Osteoblast (primary cell): Measurements from ENCODE around the gene LIM2. TPM values are rescaled to one million over a fixed set of nuclear protein-coding genes. Genes with fewer than 3 reads are reported as not detected.
"Not testable (repeated sequence)": the region's sequence is repeated elsewhere in the genome, so short reads cannot be mapped to it uniquely, and the experiment has no call there.

Experiments used
- DNase-seq: peaks from one replicate; pipeline ENCODE4 v3.0.0; 2011; ENCODE audit warnings: low spot score, mixed read lengths; ENCODE audit not compliant: insufficient read length; ENCODE audit errors: missing footprints
- H2AFZ ChIP-seq: 2 replicates; pipeline ENCODE4 v1.6.0; 2011; ENCODE audit warnings: mild to moderate bottlenecking, low read length
- H3K27ac ChIP-seq: 2 replicates; pipeline ENCODE4 v1.5.1; 2011; ENCODE audit warnings: mild to moderate bottlenecking, low read depth, low read length, moderate library complexity
- H3K27me3 ChIP-seq: 2 replicates; pipeline ENCODE4 v1.6.0; 2012; ENCODE audit warnings: mild to moderate bottlenecking, control low read depth, inconsistent platforms, low read length, moderate library complexity; ENCODE audit not compliant: insufficient read depth
- H3K36me3 ChIP-seq: 2 replicates; pipeline ENCODE4 v1.5.1; 2011; ENCODE audit warnings: mild to moderate bottlenecking, low read length, control low read depth, moderate library complexity; ENCODE audit not compliant: insufficient read depth
- H3K4me1 ChIP-seq: 2 replicates; pipeline ENCODE4 v1.5.1; 2011; ENCODE audit warnings: mild to moderate bottlenecking, low read length, control low read depth, moderate library complexity; ENCODE audit not compliant: insufficient read depth
- H3K4me2 ChIP-seq: 2 replicates; pipeline ENCODE4 v1.6.0; 2011; ENCODE audit warnings: mild to moderate bottlenecking, low read length; ENCODE audit not compliant: insufficient read depth
- H3K4me3 ChIP-seq: fragments of 200-600 bp; sonication (generic); 3 replicates; pipeline ENCODE4 v1.5.1; 2012; ENCODE audit warnings: mild to moderate bottlenecking, low read length, inconsistent platforms; ENCODE audit not compliant: insufficient read depth
- H3K79me2 ChIP-seq: 2 replicates; pipeline ENCODE4 v1.6.0; 2012; ENCODE audit warnings: mild to moderate bottlenecking, low read length, control low read depth, inconsistent platforms; ENCODE audit not compliant: insufficient read depth
- H3K9me3 ChIP-seq: 2 replicates; pipeline ENCODE4 v1.5.1; 2011; ENCODE audit warnings: low read depth, low read length, control low read depth
- H4K20me1 ChIP-seq: 2 replicates; pipeline ENCODE4 v1.6.0; 2012; ENCODE audit warnings: mild to moderate bottlenecking, low read length, control low read depth; ENCODE audit not compliant: insufficient read depth
- total RNA-seq: library from RNA; depleted of rRNA; stranded (reverse); fragments of >200 nt; gene quantifications from 2 replicates; pipeline ENCODE4 v1.2.3, GENCODE V29; 2012
- TF ChIP-seq, protein P1 (sequence below): IDR thresholded peaks from 2 replicates; pipeline ENCODE4 v1.5.1; 2011; ENCODE audit warnings: mild to moderate bottlenecking, low read depth, low read length, moderate library complexity; ENCODE audit errors: extremely low read depth

LIM2 gene
- total RNA-seq, 1 donor = not detected

DNA sequence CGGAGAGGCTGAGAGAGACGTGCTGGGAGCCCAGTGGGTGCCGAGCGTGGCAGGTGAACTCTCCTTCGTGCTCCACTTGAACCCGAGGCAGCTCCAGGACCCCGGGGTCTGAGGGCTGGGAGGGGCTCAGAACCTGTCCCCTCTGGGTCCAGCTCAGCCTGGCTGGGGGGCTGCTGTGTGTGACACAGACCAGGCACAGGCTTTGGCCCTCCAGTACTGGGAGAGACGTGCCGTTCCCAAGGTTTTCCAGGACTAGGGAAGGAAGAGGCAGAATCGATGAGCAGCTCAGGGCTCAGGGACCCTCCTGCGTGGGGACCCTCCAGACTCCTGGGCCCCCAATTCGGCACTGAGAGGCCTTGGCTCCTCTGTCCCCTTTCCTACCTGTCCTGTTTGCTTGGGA lies 27.4 kb upstream of the LIM2 start:
- no peaks in the 10 kb centered on the region for H3K27me3 ChIP-seq
- TF ChIP-seq, protein P1, sequence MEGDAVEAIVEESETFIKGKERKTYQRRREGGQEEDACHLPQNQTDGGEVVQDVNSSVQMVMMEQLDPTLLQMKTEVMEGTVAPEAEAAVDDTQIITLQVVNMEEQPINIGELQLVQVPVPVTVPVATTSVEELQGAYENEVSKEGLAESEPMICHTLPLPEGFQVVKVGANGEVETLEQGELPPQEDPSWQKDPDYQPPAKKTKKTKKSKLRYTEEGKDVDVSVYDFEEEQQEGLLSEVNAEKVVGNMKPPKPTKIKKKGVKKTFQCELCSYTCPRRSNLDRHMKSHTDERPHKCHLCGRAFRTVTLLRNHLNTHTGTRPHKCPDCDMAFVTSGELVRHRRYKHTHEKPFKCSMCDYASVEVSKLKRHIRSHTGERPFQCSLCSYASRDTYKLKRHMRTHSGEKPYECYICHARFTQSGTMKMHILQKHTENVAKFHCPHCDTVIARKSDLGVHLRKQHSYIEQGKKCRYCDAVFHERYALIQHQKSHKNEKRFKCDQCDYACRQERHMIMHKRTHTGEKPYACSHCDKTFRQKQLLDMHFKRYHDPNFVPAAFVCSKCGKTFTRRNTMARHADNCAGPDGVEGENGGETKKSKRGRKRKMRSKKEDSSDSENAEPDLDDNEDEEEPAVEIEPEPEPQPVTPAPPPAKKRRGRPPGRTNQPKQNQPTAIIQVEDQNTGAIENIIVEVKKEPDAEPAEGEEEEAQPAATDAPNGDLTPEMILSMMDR = no peak
- no peak overlapping the region for H3K4me2 ChIP-seq
- H3K4me3 ChIP-seq = no peak overlapping the region
- H2AFZ ChIP-seq = no peak overlapping the region
- H3K27ac ChIP-seq = no peak overlapping the region
- H3K4me1 ChIP-seq = no peaks in the 10 kb centered on the region
- no peaks in the 10 kb centered on the region for H3K9me3 ChIP-seq
- no peaks in the 10 kb centered on the region for H3K36me3 ChIP-seq
- no peaks in the 10 kb centered on the region for H3K79me2 ChIP-seq
- DNase-seq = no peak
- no peaks in the 10 kb centered on the region for H4K20me1 ChIP-seq

DNA sequence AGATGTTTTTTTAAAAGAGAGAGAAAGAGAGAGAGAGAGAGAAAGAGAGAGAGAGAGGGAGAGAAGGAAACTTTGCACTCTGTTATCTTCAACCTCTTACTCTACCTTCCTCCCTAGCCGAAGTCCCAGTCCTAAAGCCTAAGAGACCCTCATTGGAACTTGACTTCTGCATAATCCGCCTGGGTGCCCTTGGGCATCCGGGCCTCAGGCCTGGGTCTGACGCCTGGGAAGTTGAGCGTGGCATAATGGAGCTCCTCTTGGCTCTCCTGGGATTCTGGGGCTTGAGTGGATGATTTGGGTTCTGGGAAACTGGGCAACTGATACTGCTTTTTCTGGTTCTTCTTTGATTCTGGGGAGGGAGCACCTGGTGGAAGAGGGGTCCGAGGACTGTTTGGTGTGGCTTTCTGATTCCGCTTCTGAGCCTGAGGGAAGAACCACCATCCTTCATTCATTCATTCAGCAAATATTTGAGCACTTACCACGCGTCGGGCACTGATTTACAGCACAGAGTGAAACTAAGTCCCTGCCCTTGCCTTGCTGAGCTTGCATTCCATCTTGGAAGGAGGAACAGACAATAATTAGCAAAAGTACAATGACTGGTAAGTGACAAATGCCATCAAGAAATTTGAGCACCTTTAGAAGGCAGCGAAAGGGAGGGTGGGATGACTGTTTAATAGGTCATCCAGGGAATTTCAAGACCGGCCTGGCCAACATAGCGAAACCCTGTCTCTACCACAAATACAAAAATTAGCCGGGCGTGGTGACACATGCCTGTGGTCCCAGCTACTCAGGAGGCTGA lies 23.4 kb upstream of the LIM2 start:
- no peaks in the 10 kb centered on the region for H3K79me2 ChIP-seq
- H4K20me1 ChIP-seq = no peaks in the 10 kb centered on the region
- no peaks in the 10 kb centered on the region for H3K9me3 ChIP-seq
- H3K4me3 ChIP-seq = no peak overlapping the region
- TF ChIP-seq, protein P1 = no peak
- no peaks in the 10 kb centered on the region for H3K4me1 ChIP-seq
- no peaks in the 10 kb centered on the region for H3K27me3 ChIP-seq
- no peak overlapping the region for H3K4me2 ChIP-seq
- no peak overlapping the region for H2AFZ ChIP-seq
- H3K27ac ChIP-seq = no peak overlapping the region
- no peaks in the 10 kb centered on the region for H3K36me3 ChIP-seq
- DNase-seq = no peak

DNA sequence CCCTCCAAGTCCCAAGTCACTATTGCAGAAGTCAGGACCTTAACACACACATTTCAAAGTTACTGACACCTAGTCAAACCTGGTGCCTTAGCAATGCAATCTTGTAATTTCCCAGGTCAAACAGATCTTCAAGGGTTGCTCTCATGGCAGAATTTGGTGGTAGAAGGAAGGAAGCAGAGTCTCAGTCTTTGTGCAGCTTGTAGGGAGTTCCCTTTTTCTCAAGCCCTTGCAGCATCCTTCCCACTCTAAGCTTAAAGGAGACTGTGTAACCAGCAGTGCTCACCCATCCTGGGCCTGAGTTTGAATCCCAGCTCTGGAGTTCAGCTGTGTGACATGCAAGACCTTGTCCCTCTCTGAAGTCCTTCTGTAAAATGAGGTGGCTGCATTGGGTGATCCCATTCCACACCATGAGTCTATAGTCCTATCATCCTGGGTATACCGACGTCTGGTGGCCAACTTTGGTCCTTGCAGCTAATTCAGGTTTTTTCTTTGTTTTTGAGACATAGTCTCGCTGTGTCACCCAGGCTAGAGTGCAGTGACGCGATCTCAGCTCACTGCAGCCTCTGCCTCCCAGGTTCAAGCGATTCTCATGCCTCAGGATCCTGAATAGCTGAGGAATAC lies 19.8 kb upstream of the LIM2 start:
- Histone ChIP-seq H3K79me2 (no peaks in the 10 kb centered on the region), H3K4me2 (no peak overlapping the region), H3K4me3 (no peak overlapping the region), H3K36me3 (no peaks in the 10 kb centered on the region), H3K27me3 (no peaks in the 10 kb centered on the region), H3K9me3 (no peaks in the 10 kb centered on the region), H4K20me1 (no peaks in the 10 kb centered on the region), H2AFZ (no peak overlapping the region), H3K4me1 (no peaks in the 10 kb centered on the region), H3K27ac (no peak overlapping the region)
- TF ChIP-seq, protein P1 = peak; percentile 60
- DNase-seq = peak; percentile 90

DNA sequence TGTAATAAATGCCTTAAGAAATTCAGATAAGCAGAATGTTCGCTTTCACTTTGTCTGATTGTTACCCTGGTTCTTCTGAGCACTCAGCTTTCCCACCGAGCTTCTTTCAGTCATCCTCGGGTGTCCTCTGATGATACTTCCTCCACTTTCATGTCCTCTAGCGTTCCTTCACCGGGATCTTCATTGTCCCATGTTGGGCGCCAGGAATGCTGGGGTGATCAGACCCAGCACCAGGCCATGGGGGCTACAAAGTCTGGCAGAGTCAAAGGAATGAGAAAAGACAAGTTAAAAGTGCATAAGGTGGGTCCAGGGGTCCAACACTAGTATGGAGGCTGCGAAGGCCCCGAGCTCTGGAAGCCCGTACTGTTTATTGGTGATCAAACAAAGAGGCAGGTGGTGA lies 14.3 kb upstream of the LIM2 start:
- Histone ChIP-seq H3K4me3 (no peak overlapping the region), H3K27me3 (no peaks in the 10 kb centered on the region), H3K4me1 (no peaks in the 10 kb centered on the region), H4K20me1 (no peaks in the 10 kb centered on the region), H3K4me2 (no peak overlapping the region), H2AFZ (no peak overlapping the region), H3K9me3 (no peaks in the 10 kb centered on the region), H3K79me2 (no peaks in the 10 kb centered on the region), H3K36me3 (no peaks in the 10 kb centered on the region), H3K27ac (no peak overlapping the region)
- TF ChIP-seq, protein P1 = no peak
- DNase-seq = no peak

DNA sequence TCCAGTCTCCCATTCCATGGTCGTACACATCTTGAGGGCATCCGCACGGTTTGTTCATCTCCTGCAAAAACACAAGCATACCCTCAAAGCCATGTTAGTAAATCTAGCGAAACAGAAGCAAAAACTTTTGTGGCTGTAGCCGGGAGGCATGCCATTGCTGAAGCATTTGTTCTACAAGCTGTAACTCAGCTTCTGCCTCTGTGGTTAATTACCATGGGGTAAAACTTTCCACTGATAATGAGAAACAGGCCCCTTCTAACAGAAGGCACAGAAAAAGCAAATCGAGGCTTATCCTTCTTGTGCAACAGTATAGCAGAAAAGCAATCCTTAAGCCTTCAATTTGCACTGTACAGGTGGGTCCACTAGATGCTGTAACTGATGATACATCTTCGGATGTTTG lies 12.2 kb upstream of the LIM2 start:
- not testable (repeated sequence) for H3K36me3 ChIP-seq, H3K79me2 ChIP-seq, H3K4me1 ChIP-seq, H3K4me2 ChIP-seq, H3K4me3 ChIP-seq, H3K27me3 ChIP-seq, H2AFZ ChIP-seq, H4K20me1 ChIP-seq, DNase-seq, H3K9me3 ChIP-seq, H3K27ac ChIP-seq
